DND-41 (cell line): Measurements from ENCODE around the gene SLC2A11.
"Not testable (repeated sequence)": the region's sequence is repeated elsewhere in the genome, so short reads cannot be mapped to it uniquely, and the experiment has no call there.

Source experiments
- ATAC-seq: fragments of 200-7000 bp; cut with Tn5 transposase; 3 replicates; pipeline ENCODE4 v1.9.1; 2021; ENCODE audit warnings: low read depth; ENCODE audit not compliant: insufficient read depth
- DNase-seq: peaks from one replicate; pipeline ENCODE4 v3.0.0-alpha.2; 2020
- H2AFZ ChIP-seq: 2 replicates; pipeline ENCODE4 v1.6.0; 2012; ENCODE audit warnings: low read depth, low read length
- H3K27ac ChIP-seq: 2 replicates; pipeline ENCODE4 v1.5.1; 2012; ENCODE audit warnings: low read length, inconsistent platforms
- H3K27me3 ChIP-seq: fragments of 200-600 bp; sonication (generic); 2 replicates; pipeline ENCODE4 v1.6.0; 2012; ENCODE audit warnings: low read length, mild to moderate bottlenecking, inconsistent platforms; ENCODE audit not compliant: insufficient read depth, poor library complexity
- H3K36me3 ChIP-seq: 2 replicates; pipeline ENCODE4 v1.5.1; 2012; ENCODE audit warnings: low read length, inconsistent platforms; ENCODE audit not compliant: insufficient read depth
- H3K4me1 ChIP-seq: 2 replicates; pipeline ENCODE4 v1.5.1; 2012; ENCODE audit warnings: mild to moderate bottlenecking, low read length; ENCODE audit not compliant: insufficient read depth
- H3K4me2 ChIP-seq: 2 replicates; pipeline ENCODE4 v1.6.0; 2012; ENCODE audit warnings: mild to moderate bottlenecking, moderate library complexity, low read length, inconsistent platforms; ENCODE audit not compliant: insufficient read depth
- H3K4me3 ChIP-seq, 2 experiments: fragments of 200-600 bp in 1 of 2; shearing (Covaris generic) in 1 of 2; 2 replicates each; pipeline ENCODE4 v1.5.1; 2012 to 2016; ENCODE audit warnings: inconsistent platforms in 2 of 2, low read length in 2 of 2, mild to moderate bottlenecking in 2 of 2, low read depth in 1 of 2, moderate library complexity in 1 of 2
- H3K79me2 ChIP-seq: 2 replicates; pipeline ENCODE4 v1.6.0; 2012; ENCODE audit warnings: low read length, inconsistent platforms; ENCODE audit not compliant: insufficient read depth
- H3K9ac ChIP-seq: 2 replicates; pipeline ENCODE4 v1.6.0; 2012; ENCODE audit warnings: low read depth, mild to moderate bottlenecking, inconsistent platforms, low read length, moderate library complexity
- H3K9me3 ChIP-seq: 2 replicates; pipeline ENCODE4 v1.5.1; 2012; ENCODE audit warnings: low read length, moderate library complexity, mild to moderate bottlenecking, inconsistent platforms; ENCODE audit not compliant: insufficient read depth, severe bottlenecking
- H4K20me1 ChIP-seq: 2 replicates; pipeline ENCODE4 v1.6.0; 2012; ENCODE audit warnings: low read length; ENCODE audit not compliant: insufficient read depth
- CTCF ChIP-seq: IDR thresholded peaks from 2 replicates; pipeline ENCODE4 v1.5.1; 2012; ENCODE audit warnings: borderline replicate concordance, low read length, moderate library complexity, mild to moderate bottlenecking; ENCODE audit not compliant: poor library complexity, severe bottlenecking; ENCODE audit errors: extremely low read depth
- EZH2 ChIP-seq: IDR thresholded peaks from 3 replicates; pipeline ENCODE4 v1.6.1; 2012; ENCODE audit warnings: borderline replicate concordance, low read depth, mild to moderate bottlenecking, moderate library complexity, low read length, inconsistent platforms; ENCODE audit not compliant: severe bottlenecking

The SLC2A11 gene

GRCh38 chr22:23915290-23915689 is 57.6 kb downstream of the SLC2A11 start:
- ATAC-seq, result no peak
- H3K79me2 ChIP-seq, result peaks cover 5% of the 10 kb centered on the region; the same call in 1 of the 2 replicates
- TF ChIP-seq CTCF, result no peak
- TF ChIP-seq EZH2, result no peak
- H3K4me1 ChIP-seq, result peaks cover 22% of the 10 kb centered on the region
- no peak overlapping the region for H2AFZ ChIP-seq
- H3K4me2 ChIP-seq, result no peak overlapping the region
- DNase-seq, result no peak
- no peak overlapping the region for H3K27ac ChIP-seq
- H4K20me1 ChIP-seq, result no peaks in the 10 kb centered on the region
- H3K36me3 ChIP-seq, result peaks cover 2% of the 10 kb centered on the region; the same call in 1 of the 2 replicates
- H3K4me3 ChIP-seq, result no peak overlapping the region
- no peaks in the 10 kb centered on the region for H3K27me3 ChIP-seq
- H3K9me3 ChIP-seq, result no peaks in the 10 kb centered on the region
- no peak overlapping the region for H3K9ac ChIP-seq

- not testable (repeated sequence) for H2AFZ ChIP-seq, ATAC-seq
These were observed 62.6 kb downstream of the SLC2A11 start for GRCh38 chr22:23920267-23920611.

GRCh38 chr22:23921586-23922201 is 64.0 kb downstream of the SLC2A11 start:
- not testable (repeated sequence) for ATAC-seq, H3K27ac ChIP-seq, H3K9ac ChIP-seq, H3K4me3 ChIP-seq, H3K79me2 ChIP-seq, H4K20me1 ChIP-seq, H3K27me3 ChIP-seq, H3K4me2 ChIP-seq, H2AFZ ChIP-seq, DNase-seq, H3K4me1 ChIP-seq
- H3K36me3 ChIP-seq, result peaks cover 26% of the 10 kb centered on the region
- peaks cover 11% of the 10 kb centered on the region for H3K9me3 ChIP-seq

More at GRCh38 chr22:23920267-23920611, 62.6 kb downstream of the SLC2A11 start:
- not testable (repeated sequence) for H3K4me1 ChIP-seq, H3K9ac ChIP-seq, H3K27ac ChIP-seq, H3K9me3 ChIP-seq, H4K20me1 ChIP-seq, H3K4me3 ChIP-seq, H3K4me2 ChIP-seq, DNase-seq, H3K79me2 ChIP-seq, H3K27me3 ChIP-seq
- H3K36me3 ChIP-seq, result peaks cover 13% of the 10 kb centered on the region

- no peak for TF ChIP-seq CTCF
- no peak for TF ChIP-seq EZH2
- no peaks in the 10 kb centered on the region for H3K27me3 ChIP-seq
- no peak overlapping the region for H3K4me3 ChIP-seq
- H3K4me2 ChIP-seq, result no peak overlapping the region
- ATAC-seq (no peak), DNase-seq (no peak)
- no peaks in the 10 kb centered on the region for H4K20me1 ChIP-seq
- H2AFZ ChIP-seq, result no peak overlapping the region
- H3K9me3 ChIP-seq, result peaks cover 11% of the 10 kb centered on the region
- no peak overlapping the region for H3K9ac ChIP-seq
- no peak overlapping the region for H3K27ac ChIP-seq
- H3K36me3 ChIP-seq, result peaks cover 28% of the 10 kb centered on the region
- no peaks in the 10 kb centered on the region for H3K4me1 ChIP-seq
- H3K79me2 ChIP-seq, result no peaks in the 10 kb centered on the region
These were observed 65.2 kb downstream of the SLC2A11 start for GRCh38 chr22:23922921-23923320.
